ENCODE measurements around the gene AAMP.
A peak's percentile ranks its signal among the peaks of the same experiment; 100 is the strongest.

Gene AAMP

GRCh38 chr2:218238887-218239286 is 31.1 kb downstream of the AAMP start:
- DNase-seq (ENCODE audit: low read depth), result no peak
- TF ChIP-seq CTCF (IDR thresholded peaks at IDR 0.05; ENCODE audit: low read depth, low read length, missing control alignments), result no peak
- H3K4me3 ChIP-seq (ENCODE audit: low read depth, low read length), result no peak overlapping the region

GRCh38 chr2:218236829-218237228 is 33.1 kb downstream of the AAMP start:
- no peak for DNase-seq (ENCODE audit: low read depth)
- TF ChIP-seq CTCF (IDR thresholded peaks at IDR 0.05; ENCODE audit: low read depth, low read length, missing control alignments), result no peak
- H3K4me3 ChIP-seq (ENCODE audit: low read depth, low read length), result no peak overlapping the region

GRCh38 chr2:218235017-218235416 is 34.9 kb downstream of the AAMP start:
- TF ChIP-seq CTCF (IDR thresholded peaks at IDR 0.05; ENCODE audit: low read depth, low read length, missing control alignments), result no peak
- no peak overlapping the region for H3K4me3 ChIP-seq (ENCODE audit: low read depth, low read length)
- no peak for DNase-seq (ENCODE audit: low read depth)

- no peak for DNase-seq (ENCODE audit: low read depth)
- TF ChIP-seq CTCF (IDR thresholded peaks at IDR 0.05; ENCODE audit: low read depth, low read length, missing control alignments), result no peak
- H3K4me3 ChIP-seq (ENCODE audit: low read depth, low read length), result no peak overlapping the region
These were observed 35.4 kb downstream of the AAMP start for GRCh38 chr2:218234521-218234920.

- no peak for TF ChIP-seq CTCF (IDR thresholded peaks at IDR 0.05; ENCODE audit: low read depth, low read length, missing control alignments)
- no peak for DNase-seq (ENCODE audit: low read depth)
- H3K4me3 ChIP-seq (ENCODE audit: low read depth, low read length), result no peak overlapping the region
These were observed 36.4 kb downstream of the AAMP start for GRCh38 chr2:218233543-218233942.

GRCh38 chr2:218230882-218231281 is 39.1 kb downstream of the AAMP start:
- no peak for DNase-seq (ENCODE audit: low read depth)
- H3K4me3 ChIP-seq (ENCODE audit: low read depth, low read length), result no peak overlapping the region
- peak; percentile 44 for TF ChIP-seq CTCF (IDR thresholded peaks at IDR 0.05; ENCODE audit: low read depth, low read length, missing control alignments)

GRCh38 chr2:218229851-218230250 is 40.1 kb downstream of the AAMP start:
- no peak for TF ChIP-seq CTCF (IDR thresholded peaks at IDR 0.05; ENCODE audit: low read depth, low read length, missing control alignments)
- H3K4me3 ChIP-seq (ENCODE audit: low read depth, low read length), result no peak overlapping the region; the same call in 1 of the 2 replicates
- no peak for DNase-seq (ENCODE audit: low read depth)

All from GM12864 (cell line).